NCI-H2107 (cell line): Measurements from ENCODE around the gene REN.

Experiments
- DNase-seq: peaks from one replicate; lab custom pipeline; 2025; lab: John Stamatoyannopoulos, UW

Gene REN

DNA sequence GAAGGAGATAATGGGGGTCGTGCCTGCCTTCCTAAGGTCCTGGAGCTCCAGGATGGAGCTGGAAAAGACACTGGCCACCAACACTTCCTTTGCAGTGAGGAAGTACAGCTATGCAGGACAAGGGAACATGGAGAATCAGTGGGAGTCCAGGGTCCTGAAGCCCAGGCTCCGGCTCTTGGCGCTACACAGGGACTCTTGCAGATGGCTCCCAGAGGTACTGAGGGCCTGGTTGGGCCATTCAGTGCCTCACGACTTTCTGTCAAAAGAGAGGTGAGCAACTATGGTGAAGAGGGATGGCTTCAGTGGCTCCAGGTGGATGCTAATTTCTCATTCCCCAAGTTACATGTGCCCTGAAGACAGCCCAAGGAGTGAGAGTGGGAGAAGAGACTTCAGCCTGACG, 12.5 kb downstream of the REN start:
- DNase-seq = no peak

DNA sequence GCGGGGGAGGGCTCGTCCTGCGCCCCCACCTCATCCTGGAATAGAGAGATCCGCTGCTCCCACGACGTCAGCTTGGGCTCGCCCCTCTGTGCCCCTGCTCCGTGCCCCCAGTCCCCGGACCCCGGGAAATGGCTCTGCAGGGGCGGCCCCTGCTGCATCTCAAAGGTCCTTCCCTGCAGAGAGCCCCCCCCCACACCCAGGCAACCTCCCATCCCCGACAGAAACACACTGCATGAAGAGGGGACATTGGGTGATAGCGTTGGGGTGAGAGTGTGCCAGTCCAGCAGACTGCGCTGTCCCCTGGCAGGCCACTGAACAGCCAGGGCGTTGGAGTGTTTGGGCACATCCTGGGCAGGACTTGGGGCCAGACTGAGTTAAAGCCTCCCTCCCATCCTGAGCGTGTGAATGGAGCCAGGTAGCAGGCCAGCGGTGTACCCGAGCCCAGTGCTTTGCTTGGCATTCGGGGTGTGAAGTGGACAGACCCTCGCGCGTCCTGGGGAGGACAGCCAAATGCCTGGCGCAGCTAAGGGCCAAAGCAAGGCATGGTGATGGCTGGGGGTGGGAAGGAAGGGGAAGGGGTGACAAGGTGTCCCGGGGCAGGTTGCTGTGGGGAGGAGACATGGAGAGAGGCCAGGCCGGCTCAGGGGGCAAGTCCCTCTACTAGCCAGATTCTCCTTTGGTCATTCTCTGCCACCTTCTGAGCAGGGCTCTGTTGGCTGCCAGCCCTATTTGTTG, 13.7 kb downstream of the REN start:
- DNase-seq = no peak

DNA sequence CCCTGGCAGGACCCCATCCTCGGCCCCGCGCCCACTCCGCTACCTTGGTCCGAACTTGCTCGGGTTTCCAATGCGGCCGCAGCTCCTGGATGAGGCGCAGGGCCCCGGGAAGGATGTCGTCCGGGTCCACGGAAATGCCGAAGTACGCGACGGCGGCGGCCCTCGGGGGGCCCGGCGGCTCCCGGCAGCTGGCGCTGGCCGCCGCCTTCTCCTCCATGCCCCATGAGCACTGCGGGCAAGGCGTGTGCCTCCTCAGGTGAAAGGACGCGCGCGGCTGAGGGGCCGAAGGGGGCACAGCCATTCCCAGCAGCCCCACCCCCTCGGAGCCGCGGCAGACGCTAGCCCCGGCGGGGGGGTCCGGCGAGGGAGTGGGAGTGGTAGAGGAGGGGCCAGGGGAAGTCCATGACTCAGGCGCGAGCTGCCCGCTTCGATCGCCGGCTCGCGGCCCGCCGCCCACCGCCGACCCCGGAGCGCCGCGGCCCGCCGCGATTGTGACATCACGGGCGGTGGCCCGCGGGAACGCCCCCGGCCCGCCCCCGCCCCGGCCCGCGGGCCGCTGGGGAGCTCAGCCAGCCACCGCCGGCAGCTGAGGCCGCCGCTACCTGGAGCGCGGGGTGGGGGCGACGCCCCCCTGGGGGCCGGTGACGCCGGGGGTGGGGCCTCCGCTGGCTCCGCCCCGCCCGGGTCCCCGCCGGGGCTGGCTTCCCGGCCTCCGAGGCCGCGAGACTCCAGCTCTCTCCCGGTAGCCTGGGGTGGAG, 14.4 kb downstream of the REN start, which contains the start of gene ETNK2:
Gene ETNK2, minus strand, starts transcription at position 493 of the 758 bp plus-strand sequence. Its CDS starts 192 bp downstream, at position 301.
- DNase-seq = peak; percentile 43

DNA sequence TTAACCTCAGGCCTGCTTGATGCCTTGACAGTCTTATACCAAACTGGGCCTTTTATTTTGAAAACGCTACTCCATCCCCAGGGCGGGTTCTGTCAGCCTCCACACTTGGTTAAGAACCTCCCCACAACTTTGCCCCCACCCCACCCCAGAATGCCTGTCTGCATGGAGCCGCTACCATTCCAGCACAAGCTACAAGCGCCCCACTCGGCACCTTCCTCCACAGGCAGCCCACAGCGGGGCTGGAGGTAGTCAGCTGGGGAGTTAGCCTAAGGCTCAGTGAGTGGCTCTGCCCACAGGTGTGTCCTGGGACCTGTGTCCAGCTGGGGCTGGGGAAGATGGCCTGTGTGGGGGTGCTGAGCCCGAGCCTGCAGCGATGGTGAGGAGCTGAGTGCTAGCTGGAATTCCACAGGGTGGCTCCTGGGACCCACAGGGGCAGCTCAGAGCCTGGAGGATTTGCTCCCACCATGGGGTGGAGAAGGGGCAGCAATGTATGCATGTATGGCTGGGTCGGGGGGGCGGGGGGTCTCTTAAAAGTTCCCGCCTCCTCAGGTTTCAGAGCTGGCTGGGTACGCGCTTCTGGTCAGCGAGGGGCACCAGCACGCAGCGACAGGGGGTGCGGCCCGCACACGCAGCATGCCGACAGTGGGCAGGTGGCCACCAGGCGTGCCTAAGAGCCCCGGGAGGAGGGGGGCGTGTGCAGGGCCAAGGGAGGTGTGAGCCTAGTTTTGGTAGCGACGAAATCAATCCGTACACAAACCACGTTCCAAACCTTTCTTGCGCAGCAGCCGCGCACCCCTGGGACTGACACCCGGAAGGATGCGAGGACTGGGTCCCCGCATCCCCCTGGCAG, 15.2 kb downstream of the REN start:
- no peak for DNase-seq

DNA sequence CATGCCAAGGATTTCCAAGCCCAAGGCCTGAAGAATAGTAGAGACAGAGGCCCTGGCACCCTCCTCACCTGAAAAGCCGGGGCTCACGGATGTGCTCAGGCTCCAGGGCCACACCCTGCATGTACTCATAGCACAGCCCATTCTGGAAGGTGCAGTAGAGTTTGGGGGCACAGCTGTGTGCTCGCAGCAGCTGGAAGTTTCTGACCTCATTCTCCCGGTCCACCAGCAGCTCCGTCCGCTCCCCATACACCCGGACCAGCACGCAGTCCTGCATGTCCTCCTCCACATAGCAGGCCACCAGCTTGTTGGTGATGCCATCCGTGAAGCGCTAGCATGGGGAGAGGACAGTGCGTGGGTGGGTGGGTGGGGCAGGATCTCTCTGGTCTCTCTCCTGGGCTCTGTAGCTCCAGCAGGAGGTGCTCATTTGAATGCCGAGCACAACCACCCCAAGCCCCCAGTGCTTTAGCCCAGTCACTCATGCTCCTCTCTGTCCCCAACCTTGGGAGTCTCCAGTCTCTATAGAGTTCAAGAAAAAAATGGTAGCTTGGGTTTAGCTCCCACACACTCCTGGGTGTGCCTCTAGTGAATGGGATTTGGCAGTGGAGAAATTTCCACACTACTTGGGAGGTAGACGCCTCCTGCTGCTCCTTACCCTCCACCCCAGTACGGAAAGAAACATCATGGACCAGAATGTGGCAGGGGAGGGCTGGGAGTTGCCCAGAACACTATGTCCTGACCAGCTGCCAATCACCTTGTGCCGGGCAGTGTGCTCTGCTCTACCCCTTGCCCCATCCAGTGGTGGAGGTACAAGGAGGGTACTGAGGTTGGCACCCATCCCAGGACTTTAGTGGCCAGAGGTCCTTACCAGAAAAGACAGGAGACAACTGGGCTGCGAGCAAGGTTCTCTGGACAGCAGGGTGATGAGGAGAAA, 16.2 kb downstream of the REN start:
- DNase-seq = no peak

DNA sequence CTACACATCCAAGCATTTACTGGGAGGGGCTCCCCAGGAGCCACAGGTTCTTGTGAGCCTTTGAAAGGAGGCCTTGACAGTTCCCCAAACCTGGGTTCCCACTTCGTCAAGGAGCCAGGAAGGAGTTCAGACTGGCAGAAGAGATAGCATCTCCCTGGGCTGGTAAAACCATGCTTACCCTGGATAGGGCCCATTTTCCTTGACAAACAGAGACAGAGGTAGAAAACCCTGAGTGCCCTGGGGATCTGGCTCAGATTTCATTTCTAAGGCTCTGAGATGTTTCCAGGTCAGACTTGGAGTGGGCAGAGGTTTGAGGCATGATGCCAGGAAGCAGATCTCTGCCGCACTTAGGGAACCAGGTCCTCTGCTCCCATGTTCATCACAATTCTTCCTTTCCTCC, 17.0 kb downstream of the REN start:
- no peak for DNase-seq

DNA sequence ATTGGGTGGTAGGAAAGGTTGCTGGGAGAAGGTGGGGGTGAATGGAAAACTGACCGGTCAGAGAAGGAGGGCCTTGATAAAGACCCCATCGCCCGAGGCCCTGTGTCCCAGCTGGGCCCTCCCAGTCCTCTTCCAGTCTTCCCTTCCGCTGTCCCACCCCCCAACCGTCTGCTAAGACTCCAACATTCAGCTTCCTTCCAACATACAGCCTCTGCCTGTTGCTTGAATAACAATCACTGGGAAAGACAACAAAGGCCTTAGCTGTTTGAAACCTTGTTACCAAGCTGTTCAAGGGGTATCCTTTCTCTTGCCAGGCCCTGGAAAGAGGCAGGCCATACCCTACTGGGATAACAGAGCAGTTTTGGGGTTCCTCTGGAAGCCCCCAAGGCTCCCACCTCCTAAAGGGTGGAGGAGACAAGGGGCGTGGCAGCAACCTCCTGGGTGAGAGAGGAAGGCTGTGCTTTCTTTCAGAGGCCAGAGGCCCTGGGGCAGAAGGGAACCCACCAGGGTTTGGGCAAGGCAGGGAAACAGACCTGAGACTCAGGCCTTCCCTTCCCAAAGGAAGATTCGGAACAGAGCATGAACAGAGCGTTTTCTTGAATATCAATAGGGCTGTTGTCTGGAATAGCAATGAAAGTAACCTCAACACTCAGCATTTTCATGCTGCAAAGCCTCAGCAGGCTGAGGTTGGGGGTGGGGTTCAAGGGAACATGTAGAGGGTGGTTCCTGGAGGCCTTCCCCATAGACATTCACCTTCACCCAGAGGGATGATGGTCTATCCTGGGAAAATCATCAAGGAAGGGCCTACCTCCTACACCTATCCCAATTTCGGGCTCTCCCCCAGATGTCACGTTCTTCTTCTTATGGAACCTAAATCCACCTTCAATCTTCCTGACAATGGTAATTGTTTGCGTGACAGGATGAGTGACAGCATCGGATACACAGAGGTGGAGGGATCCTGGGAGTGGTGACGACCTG, 18.4 kb downstream of the REN start:
- DNase-seq = no peak

DNA sequence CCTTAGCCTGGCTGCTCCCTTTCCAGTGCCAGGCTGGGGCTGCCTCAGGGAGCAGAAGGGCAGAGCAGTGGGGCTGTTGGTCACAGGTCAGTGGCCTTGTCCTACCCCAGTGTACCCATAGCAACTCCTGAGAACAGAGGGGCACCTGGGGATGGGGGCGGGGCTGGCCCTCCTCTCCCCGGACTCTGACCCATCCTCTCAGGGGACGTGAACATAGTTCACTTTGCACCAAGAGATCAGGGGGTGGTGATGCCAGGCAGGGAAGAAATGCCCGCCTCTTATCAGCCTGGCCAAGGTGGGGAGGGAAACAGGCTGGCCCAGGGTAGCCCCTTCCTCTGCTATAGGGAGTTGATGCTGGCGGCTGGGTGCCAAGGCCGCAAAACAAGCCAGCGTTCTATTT, 19.2 kb downstream of the REN start:
- DNase-seq = no peak

DNA sequence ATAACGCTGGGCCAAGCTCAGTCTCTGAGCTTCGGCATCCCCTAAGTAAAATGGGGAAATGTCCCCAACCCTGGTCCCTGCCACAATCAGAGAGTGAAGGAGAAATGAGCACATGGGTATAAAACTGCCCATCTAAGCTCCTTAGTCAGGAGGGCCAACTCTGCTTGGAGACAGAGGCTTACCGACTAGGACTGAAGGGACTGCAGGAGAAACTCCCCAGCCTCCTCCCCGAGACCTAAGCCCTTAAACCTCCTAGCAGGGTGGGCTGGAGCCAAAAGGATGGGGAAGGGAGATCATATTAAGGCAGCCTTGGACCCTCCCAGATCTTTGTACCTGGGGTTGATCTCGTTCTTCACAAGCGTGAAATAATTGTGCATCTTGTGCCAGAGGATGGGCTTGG, 19.8 kb downstream of the REN start:
- no peak for DNase-seq

DNA sequence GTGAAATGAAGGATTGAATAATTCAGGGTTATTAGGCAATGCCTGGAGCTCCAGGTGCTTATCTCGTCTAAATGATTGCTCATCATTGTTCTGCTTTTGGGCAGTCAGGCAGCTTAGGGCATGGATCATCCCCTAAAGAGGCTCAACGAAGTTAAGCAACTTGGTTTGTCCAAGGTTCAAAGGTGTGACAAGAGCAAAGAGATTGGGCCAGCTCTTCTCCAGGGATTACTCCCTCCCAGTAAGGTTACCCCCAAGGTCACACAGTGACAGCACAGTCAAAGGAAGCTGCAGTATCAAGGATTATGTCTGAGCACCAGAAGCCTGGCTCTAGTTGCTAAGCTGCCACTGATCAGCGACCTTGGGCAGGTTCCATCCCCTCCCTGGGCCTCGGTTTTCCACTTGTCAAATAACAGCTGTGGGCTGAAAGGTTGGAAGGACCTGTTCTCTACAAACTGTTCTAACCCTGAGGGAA, 21.1 kb downstream of the REN start:
- no peak for DNase-seq

DNA sequence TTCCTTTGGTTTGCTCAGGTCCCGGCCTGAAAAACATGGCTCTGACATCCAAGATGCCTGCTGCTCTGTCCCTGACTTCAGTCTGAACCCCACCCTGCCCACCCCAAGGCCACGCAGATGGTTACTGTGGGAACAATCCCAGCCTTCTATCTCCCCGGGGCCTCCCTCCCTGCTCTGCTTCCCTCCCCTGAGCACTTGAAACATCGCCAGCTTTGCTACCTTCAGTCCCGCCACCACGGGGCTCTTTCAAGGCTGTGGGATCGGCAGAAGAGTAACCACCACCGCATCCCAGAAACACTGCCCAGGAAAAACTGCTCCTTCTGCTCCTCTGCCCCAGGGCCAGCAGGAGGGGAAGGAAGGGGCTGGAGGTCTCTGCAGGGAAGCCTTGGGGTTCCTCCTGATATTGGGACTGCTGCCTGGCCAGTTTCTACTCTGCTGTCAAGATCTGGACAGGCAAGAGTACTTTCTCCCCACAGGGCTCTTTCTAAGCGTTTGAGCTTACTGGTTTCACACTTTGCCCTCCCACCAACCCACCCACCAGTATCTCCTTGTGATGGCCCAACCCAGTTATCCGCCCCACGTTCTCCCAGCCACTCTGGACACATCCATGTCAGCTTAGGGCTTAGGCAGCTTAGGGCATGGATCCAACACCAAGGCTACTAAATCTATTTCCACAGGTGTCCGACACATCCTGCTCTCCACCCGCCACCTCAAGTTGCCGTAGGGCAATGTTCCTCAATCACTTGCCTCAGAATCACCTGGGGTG, 22.7 kb downstream of the REN start:
- DNase-seq = no peak

DNA sequence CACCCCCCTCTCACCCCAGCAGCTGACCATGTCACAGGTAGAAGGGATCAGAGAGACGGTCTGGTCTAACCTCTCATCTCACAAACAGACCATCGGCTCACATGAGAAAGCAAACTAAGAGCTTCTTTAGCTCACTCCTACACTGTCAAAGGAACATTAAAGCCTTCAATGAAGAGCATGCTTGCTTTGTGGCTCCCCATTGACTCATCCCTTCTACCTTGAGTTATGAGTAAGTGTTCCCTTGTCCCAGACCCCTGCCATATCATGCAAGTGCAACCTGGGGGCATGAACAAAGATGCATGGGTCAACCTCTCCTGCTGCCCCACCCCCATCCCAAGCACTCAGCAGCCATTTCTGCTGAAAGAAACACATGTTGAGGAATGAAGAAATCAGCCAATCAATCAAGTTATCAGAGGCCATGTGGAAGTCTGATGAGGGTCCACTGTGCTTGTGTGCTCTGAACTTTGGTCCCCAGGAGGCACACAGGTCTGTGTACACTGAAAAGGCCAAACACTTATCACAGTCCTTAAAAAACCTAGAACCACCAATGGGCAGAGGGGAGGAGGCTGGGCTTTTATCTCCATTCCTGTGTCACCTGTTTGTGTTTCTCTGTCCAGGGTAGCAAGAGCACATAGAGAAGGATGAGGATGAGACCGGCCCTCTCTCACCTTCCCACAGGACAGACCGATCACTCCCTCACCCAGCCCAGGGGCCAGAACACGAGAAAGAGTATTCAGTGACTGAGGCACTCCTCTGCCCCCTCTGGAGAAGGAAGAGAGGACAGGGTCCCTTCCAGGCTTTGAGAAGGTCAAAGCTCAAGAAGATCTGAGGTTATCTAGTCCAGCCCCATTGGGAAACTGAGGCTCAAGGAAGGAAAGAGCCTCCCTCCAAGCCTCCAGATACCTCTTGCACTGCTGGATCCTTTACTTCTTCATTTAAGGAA, 23.8 kb downstream of the REN start:
- DNase-seq = no peak

DNA sequence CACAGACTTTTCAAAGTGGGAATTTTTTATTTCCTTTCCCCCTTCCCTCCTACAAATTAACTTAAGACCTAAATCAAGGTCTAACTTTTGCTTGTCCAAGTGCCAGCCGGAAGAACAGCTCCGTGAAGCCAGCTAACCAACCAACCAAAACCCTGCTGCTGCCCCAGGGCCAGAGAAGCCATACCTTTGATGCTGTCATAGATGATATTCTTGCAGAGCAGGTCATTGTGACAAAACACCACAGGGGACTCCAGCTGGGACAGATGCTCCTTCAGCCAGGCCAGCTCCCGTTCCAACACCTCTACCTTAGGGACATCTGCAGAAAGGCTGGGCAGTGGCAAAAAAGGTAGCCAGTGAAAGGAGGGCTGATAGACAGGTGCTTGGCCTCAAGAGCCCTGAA, 25.0 kb downstream of the REN start:
- no peak for DNase-seq

DNA sequence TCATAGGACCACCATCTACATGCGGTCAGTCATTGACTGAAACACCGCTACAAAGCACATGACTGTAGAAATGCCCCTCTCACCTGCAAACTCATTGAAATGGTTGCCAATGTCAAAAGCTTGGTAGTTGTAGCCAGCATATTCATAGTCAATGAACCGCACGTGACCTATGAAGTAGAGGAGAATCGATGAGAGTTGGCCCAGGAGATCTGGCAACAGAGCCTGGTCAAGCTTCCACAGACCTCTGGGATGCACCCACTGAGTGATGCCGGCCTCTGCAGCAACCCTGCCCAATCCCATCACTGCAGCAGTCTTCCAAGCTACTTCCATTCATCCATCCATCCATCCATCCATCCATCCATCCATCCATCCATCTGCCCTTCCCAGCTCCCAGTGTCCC, 26.2 kb downstream of the REN start:
- no peak for DNase-seq

DNA sequence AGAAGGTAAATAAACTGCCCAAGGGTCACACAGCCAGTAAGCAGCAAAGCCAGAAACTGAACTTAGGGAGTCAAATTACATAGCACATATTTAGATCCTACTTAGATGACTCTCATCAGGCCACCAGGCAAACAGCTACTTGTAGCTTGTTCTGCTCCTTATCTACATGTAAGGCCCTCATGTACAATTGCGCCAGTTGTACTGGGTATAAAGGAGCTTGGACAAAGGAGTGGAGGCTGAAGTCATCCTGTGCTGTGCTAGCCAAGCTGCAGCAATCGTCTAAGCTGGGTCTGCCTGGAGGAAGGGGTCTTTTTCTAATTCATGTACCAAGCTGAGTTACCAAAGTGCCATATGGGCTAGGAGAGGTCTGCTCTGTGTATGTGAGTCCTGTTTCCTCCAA, 27.0 kb downstream of the REN start:
- no peak for DNase-seq

DNA sequence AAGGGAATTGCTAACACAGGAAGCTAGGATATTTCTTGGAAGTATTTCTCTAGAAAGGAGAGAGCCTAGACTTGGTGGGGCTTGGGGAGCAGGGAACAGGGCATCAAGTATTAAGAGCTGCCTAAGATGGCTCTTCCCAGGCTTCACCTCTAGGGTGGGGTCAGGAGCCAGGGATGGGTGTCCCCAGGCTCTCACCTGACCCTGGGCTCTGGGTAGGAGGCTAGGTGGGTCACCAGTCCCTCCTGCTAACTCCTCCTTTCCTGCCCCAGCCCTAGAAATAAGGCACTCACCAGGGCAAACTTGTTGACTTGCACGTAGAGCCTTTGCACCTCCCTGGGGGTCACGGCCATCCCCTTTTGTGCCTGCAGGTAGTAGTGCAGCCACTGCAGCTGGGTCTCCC, 29.3 kb downstream of the REN start:
- no peak for DNase-seq

DNA sequence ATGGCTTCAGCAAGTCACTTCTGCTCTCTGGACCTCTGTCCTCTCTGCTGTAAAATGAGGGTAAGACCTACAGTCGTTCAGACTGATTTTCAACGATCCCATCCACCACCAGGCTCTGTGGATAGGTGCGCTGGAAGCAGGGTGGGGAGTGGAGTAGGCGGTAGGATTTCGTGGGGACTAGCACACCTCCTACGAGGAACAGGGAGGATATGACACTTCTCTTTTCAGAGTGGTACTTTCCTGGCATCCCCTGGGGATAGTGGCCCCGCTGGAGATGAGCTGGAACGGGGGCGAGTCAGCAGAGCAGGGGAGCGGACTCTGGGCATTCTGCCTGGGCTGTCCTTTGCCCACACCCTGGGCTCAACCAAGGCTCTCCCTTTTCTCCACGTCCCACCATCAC, 32.0 kb downstream of the REN start:
- DNase-seq = no peak

DNA sequence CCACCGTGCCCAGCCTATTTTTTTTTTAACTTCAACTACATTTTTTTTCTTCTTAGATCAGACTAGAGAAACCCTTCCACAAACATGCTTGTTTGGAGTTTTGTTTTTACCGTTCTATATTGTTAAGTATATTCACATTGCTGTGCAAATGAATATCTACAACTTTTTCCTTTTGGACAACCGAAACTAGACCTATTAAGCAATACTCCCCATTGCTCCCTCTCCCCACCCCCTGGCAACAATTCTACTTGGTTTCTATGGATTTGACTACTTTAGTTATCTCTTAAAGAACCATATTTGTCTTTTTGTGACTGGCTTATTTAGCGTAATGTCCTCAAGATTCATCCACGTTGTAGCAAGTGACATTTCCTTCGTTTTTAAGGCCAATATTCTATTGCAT, 33.4 kb downstream of the REN start:
- DNase-seq = no peak
